Activated CD4-positive, alpha-beta memory T cell treated with anti-CD3 and anti-CD28 coated beads, Interleukin-2, amount 10 ng/mL, durations not matched to agents 7 days and 5 days (primary cell): Measurements from ENCODE around the gene SPPL3. TPM values are rescaled to one million over a fixed set of nuclear protein-coding genes. Genes with fewer than 3 reads are reported as not detected.
"Not testable (repeated sequence)": the region's sequence is repeated elsewhere in the genome, so short reads cannot be mapped to it uniquely, and the experiment has no call there.

ENCODE experiments used
- CTCF ChIA-PET: fragments of 350-600 bp; sonication (Branson Sonifier 250); formaldehyde crosslinking; loops from one replicate; lab custom pipeline; 2021; ENCODE audit warnings: antibody characterized with exemption, inconsistent platforms; lab: Charles Lee
- POLR2A ChIA-PET: fragments of 350-600 bp; sonication (Branson Sonifier 250); formaldehyde crosslinking; loops from one replicate; lab custom pipeline; 2021; ENCODE audit warnings: antibody characterized with exemption; lab: Charles Lee
- DNase-seq: peaks from one replicate; pipeline ENCODE4 v3.0.0-alpha.2; 2020
- H3K27ac Mint-ChIP-seq: one replicate; pipeline ENCODE4 v1.8.0; 2021; ENCODE audit warnings: mild to moderate bottlenecking, mixed read lengths
- H3K27me3 Mint-ChIP-seq: one replicate; pipeline ENCODE4 v1.8.0; 2021; ENCODE audit warnings: mixed read lengths
- H3K36me3 Mint-ChIP-seq: one replicate; pipeline ENCODE4 v1.8.0; 2021; ENCODE audit warnings: low read depth, mixed read lengths
- H3K4me1 Mint-ChIP-seq: one replicate; pipeline ENCODE4 v1.8.0; 2021; ENCODE audit warnings: mixed read lengths
- H3K4me3 Mint-ChIP-seq: one replicate; pipeline ENCODE4 v1.8.0; 2021; ENCODE audit warnings: mild to moderate bottlenecking, mixed read lengths
- H3K9me3 Mint-ChIP-seq: one replicate; pipeline ENCODE4 v1.8.0; 2021; ENCODE audit warnings: mixed read lengths
- total RNA-seq, 2 experiments: library from RNA; stranded (reverse); gene quantifications; one replicate each; pipeline ENCODE4 v1.2.3, GENCODE V29; 2021

Gene SPPL3
- total RNA-seq, 2 experiments from 2014 or later = 32.0 to 32.1 TPM

GRCh38 chr12:120738252-120739030 lies 165.7 kb downstream of the SPPL3 start:
- DNase-seq = no peak
- H3K4me3 Mint-ChIP-seq = no peak overlapping the region
- H3K27ac Mint-ChIP-seq = no peak overlapping the region
- POLR2A ChIA-PET = no interaction called here
- no peaks in the 10 kb centered on the region for H3K9me3 Mint-ChIP-seq
- no peaks in the 10 kb centered on the region for H3K4me1 Mint-ChIP-seq
- no peaks in the 10 kb centered on the region for H3K36me3 Mint-ChIP-seq
- CTCF ChIA-PET = no interaction called here
- H3K27me3 Mint-ChIP-seq = no peaks in the 10 kb centered on the region

DNA sequence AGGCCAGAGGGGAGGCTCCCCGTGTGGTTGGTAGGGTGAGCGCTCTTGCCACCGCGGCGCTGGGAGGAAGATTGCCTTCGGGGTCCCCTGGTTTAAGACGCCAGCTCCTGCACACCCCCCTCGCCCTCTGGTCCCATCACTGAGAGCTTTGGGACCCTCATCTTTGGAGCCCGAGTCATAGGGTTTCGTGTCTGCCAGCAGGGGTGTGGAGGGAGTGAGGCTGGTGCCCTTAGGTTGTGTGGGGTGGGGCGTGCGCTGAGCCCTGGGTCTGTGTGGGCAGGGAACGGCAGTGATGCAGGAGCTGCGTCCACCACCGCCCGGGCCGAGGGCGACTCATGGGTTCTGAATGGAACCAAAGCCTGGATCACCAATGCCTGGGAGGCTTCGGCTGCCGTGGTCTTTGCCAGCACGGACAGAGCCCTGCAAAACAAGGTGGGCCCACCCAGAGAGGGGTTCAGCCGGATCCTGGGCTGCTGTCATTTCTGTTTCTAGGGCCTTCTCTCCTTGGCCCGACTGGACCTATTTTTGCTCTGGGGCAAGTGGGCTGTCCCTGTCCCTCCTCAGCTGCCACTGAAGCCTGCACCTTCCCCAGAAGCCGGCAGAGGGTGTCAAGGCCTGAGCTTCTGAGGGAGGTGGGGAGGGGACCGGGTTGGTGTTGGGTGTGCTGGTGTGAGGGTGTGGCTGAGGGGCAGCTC lies 166.5 kb downstream of the SPPL3 start:
- POLR2A ChIA-PET = no interaction called here
- no peaks in the 10 kb centered on the region for H3K9me3 Mint-ChIP-seq

DNA sequence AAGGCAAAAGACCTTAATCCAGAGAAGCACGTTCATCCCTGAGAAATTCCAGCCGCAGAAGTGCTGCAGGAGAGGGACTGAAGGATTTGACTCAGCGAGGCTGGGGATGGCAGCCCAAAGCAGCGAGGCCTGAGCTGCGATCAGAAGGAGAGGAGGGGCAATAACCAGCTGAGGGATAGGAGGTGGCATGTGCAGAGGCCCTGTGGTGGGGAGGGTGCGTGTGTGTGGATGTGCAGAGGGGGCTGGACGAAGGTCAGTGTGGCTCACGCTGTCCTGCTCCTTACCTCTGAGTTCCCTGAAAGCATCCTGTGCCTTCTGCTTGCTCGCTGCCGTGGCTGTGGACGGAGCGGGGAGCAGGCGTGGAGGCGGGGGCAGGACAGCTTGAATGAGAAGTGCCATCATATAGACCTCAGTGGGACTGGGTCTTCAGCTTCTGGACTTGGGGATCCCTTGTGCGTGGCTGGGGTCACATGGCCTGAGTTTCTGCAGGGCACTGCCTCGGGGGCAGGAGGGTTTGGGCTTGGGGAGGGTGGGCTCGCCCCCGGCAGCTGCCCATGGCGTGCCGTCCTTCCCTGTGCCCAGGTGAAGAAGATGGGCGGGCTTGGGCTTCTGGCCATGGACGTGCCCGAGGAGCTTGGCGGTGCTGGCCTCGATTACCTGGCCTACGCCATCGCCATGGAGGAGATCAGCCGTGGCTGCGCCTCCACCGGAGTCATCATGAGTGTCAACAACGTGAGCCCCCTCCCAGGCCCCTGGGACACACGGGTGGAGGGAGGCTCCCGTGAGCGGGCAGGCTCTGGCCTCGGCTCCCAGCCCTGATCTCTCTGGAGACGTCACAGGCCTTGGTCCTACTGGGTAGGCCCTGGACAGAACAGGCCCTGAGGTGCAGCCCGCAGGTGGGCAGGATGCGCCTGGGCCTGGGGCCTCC lies 167.5 kb downstream of the SPPL3 start:
- Mint-ChIP-seq H3K36me3 (no peaks in the 10 kb centered on the region), H3K4me1 (no peaks in the 10 kb centered on the region), H3K4me3 (no peak overlapping the region), H3K27me3 (no peaks in the 10 kb centered on the region), H3K27ac (no peak overlapping the region), H3K9me3 (no peaks in the 10 kb centered on the region)
- DNase-seq = no peak
- CTCF ChIA-PET = interaction anchor here (0.5 kb wide), 1 partner anchor 235 kb away, joined by 4 read pairs; no protein-coding TSS in a partner anchor
- POLR2A ChIA-PET = no interaction called here

More for the DNA sequence above, 166.5 kb downstream of the SPPL3 start:
- no peak overlapping the region for H3K27ac Mint-ChIP-seq
- DNase-seq = no peak
- H3K4me3 Mint-ChIP-seq = no peak overlapping the region
- CTCF ChIA-PET = no interaction called here
- no peaks in the 10 kb centered on the region for H3K36me3 Mint-ChIP-seq
- no peaks in the 10 kb centered on the region for H3K4me1 Mint-ChIP-seq
- H3K27me3 Mint-ChIP-seq = no peaks in the 10 kb centered on the region

GRCh38 chr12:120735181-120735580 lies 169.0 kb downstream of the SPPL3 start:
- Mint-ChIP-seq H3K9me3 (no peaks in the 10 kb centered on the region), H3K4me1 (peaks cover 2% of the 10 kb centered on the region), H3K36me3 (peaks cover 6% of the 10 kb centered on the region), H3K27me3 (no peaks in the 10 kb centered on the region), H3K4me3 (no peak overlapping the region), H3K27ac (no peak overlapping the region)
- DNase-seq = no peak
- ChIA-PET POLR2A (no interaction called here), CTCF (no interaction called here)

GRCh38 chr12:120734210-120734609 lies 169.9 kb downstream of the SPPL3 start:
- ChIA-PET POLR2A (no interaction called here), CTCF (no interaction called here)
- Mint-ChIP-seq H3K4me1 (peaks cover 2% of the 10 kb centered on the region), H3K27me3 (no peaks in the 10 kb centered on the region), H3K27ac (no peak overlapping the region), H3K36me3 (peaks cover 15% of the 10 kb centered on the region), H3K4me3 (no peak overlapping the region), H3K9me3 (no peaks in the 10 kb centered on the region)
- no peak for DNase-seq

DNA sequence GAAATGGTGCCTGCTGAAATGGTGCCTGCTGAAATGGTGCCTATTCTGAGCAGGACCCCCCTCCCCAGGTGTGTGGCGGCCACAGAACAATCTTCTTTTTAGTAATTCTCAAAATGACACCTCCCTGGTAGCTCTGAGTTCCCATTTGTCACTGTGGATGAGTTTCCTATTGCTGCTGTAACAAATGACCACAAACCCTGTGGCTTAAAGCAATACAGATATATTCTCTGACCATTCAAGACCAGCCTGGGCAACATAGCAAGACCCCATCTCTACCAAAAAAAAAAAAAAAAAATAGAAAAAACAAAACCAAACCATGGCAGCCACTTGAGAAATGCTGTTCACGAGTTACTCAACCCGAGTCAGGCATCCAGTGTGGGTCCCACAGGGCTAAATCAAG lies 170.6 kb downstream of the SPPL3 start:
- Mint-ChIP-seq H3K4me1 (peaks cover 2% of the 10 kb centered on the region), H3K27ac (no peak overlapping the region), H3K4me3 (no peak overlapping the region), H3K36me3 (peaks cover 15% of the 10 kb centered on the region), H3K9me3 (no peaks in the 10 kb centered on the region), H3K27me3 (no peaks in the 10 kb centered on the region)
- POLR2A ChIA-PET = no interaction called here
- CTCF ChIA-PET = no interaction called here
- DNase-seq = no peak

DNA sequence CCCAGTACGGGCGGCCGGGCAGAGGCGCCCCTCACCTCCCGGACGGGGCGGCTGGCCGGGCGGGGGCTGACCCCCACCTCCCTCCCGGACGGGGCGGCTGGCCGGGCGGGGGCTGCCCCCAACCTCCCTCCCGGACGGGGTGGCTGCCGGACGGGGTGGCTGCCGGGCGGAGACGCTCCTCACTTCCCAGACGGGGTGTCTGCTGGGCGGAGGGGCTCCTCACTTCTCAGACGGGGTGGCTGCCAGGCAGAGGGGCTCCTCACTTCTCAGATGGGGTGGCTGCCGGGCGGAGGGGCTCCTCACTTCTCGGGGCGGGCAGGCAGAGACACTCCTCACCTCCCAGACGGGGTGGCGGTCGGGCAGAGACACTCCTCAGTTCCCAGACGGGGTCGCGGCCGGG lies 172.0 kb downstream of the SPPL3 start:
- DNase-seq, H3K4me3 Mint-ChIP-seq, CTCF ChIA-PET, H3K27ac Mint-ChIP-seq, POLR2A ChIA-PET, H3K9me3 Mint-ChIP-seq, H3K4me1 Mint-ChIP-seq, H3K27me3 Mint-ChIP-seq: not testable (repeated sequence)
- peaks cover 15% of the 10 kb centered on the region for H3K36me3 Mint-ChIP-seq

- Mint-ChIP-seq H3K4me3 (no peak overlapping the region), H3K36me3 (peaks cover 31% of the 10 kb centered on the region), H3K27ac (no peak overlapping the region), H3K4me1 (peaks cover 17% of the 10 kb centered on the region), H3K27me3 (no peaks in the 10 kb centered on the region), H3K9me3 (no peaks in the 10 kb centered on the region)
- CTCF ChIA-PET = no interaction called here
- POLR2A ChIA-PET = no interaction called here
- no peak for DNase-seq
Measured at GRCh38 chr12:120726961-120727360, 177.2 kb downstream of the SPPL3 start.

DNA sequence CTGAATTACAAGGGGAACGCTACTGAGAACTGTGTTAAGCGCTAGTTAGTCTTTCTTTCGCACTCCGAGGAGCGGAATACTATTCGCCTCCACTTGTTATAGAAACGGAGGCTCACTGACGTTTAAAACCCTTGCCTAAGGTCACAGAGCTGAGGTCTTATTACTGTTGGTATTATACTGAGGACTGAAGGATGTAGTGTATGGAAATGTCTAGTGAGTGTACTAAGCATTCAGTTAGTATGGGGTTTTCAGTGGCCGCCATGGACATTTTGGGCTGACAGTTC lies 177.7 kb downstream of the SPPL3 start:
- POLR2A ChIA-PET = no interaction called here
- Mint-ChIP-seq H3K27ac (no peak overlapping the region), H3K9me3 (no peaks in the 10 kb centered on the region), H3K4me3 (peak overlapping the region; percentile 91), H3K27me3 (no peaks in the 10 kb centered on the region), H3K4me1 (peaks cover 17% of the 10 kb centered on the region), H3K36me3 (peaks cover 32% of the 10 kb centered on the region)
- DNase-seq = no peak
- CTCF ChIA-PET = no interaction called here

DNA sequence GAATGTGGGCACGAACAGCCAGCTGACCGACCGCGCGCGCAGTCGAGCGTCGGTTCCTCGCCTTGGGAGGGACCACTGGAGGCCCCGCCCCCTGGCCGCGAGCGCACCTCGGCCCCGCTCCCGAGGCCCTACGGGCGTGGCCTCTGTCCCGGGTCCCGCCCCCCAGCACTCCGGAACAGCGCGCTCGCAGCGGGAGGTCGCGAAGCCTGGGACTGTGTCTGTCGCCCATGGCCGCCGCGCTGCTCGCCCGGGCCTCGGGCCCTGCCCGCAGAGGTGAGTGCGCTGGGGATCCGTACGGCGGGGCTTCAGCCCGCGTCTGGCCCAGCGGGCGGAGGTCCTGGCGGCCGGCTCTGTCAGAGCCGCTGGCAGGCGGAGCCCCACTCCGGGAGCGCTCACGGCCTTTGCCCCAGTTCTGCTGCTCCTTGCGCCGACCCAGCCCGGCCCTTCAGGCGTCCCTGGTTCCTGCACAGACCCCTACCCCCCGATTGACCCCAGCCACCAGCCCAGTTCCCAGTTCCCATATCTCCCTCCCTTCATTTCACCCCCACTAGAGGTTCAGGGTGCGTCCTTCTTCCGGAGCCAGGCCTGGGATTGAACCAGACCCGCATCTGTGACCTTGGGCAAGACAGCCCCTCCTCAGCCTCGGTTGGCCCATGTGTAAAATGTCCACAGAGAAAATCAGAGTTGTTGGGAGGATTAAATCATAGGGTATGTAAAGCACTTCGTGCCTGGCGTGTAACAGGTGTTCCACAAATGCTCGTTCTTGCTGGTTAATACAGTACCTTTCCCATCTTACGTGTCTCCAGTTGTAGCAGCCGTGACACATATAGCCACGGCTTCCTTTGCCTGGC lies 178.3 kb downstream of the SPPL3 start, which contains the start of gene ACADS:
Gene ACADS (plus strand): TSS at position 168 of the 851 bp plus-strand sequence. CDS start 60 bp downstream, at position 228.
- peak within 1 kb of the TSS; percentile 54 for H3K27ac Mint-ChIP-seq
- peak within 1 kb of the TSS; percentile 91 for H3K4me3 Mint-ChIP-seq
- H3K4me1 Mint-ChIP-seq = peaks cover 17% of the 10 kb centered on the region
- H3K9me3 Mint-ChIP-seq = no peaks in the 10 kb centered on the region
- peak; percentile 91 for DNase-seq
- ChIA-PET CTCF (interaction anchor here (1.3 kb wide), 1 partner anchor 76 kb away, joined by 3 read pairs; no protein-coding TSS in a partner anchor), POLR2A (interaction anchor here (1.0 to 1.2 kb wide), 5 partner anchors 15 to 160 kb away, joined by 3 to 7 read pairs (median 3); no protein-coding TSS in a partner anchor)
- H3K27me3 Mint-ChIP-seq = no peaks in the 10 kb centered on the region
- peaks cover 36% of the 10 kb centered on the region for H3K36me3 Mint-ChIP-seq

- peaks cover 35% of the 10 kb centered on the region for H3K36me3 Mint-ChIP-seq
- peak overlapping the region; percentile 38 for H3K4me3 Mint-ChIP-seq
- no peak for DNase-seq
- H3K4me1 Mint-ChIP-seq = peaks cover 18% of the 10 kb centered on the region
- ChIA-PET CTCF (interaction anchor here (1.3 kb wide), 1 partner anchor 76 kb away, joined by 3 read pairs; no protein-coding TSS in a partner anchor), POLR2A (interaction anchor here (1.0 to 1.2 kb wide), 5 partner anchors 14 to 161 kb away, joined by 3 to 7 read pairs (median 3); no protein-coding TSS in a partner anchor)
- no peaks in the 10 kb centered on the region for H3K9me3 Mint-ChIP-seq
- no peaks in the 10 kb centered on the region for H3K27me3 Mint-ChIP-seq
- no peak overlapping the region for H3K27ac Mint-ChIP-seq
Measured at GRCh38 chr12:120725151-120725658, 179.0 kb downstream of the SPPL3 start.

DNA sequence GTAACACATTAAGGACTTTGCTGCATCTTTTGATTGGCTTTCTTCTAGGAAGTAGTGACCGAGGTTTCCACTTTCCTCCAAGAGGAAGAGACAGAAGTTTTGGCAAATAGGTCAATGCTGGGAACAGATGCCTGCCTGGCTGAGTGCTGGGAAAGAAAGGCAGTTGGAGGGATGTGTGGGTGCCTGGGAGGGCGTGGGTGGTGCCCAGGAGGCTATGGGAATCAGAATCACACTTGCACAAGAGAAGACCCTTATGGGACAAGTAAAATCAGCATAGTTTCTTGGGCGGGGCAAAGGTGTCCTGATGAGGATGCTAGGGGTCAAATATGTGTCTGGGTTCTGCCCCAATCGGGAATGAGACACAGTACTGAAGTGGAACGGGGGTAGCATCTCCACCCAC lies 179.4 kb downstream of the SPPL3 start:
- no peak overlapping the region for H3K27ac Mint-ChIP-seq
- CTCF ChIA-PET = interaction anchor here (1.3 kb wide), 1 partner anchor 75 kb away, joined by 3 read pairs; no protein-coding TSS in a partner anchor

More for the DNA sequence above, 179.4 kb downstream of the SPPL3 start:
- peaks cover 18% of the 10 kb centered on the region for H3K4me1 Mint-ChIP-seq
- peaks cover 35% of the 10 kb centered on the region for H3K36me3 Mint-ChIP-seq
- H3K27me3 Mint-ChIP-seq = no peaks in the 10 kb centered on the region
- no peaks in the 10 kb centered on the region for H3K9me3 Mint-ChIP-seq
- peak overlapping the region; percentile 38 for H3K4me3 Mint-ChIP-seq
- POLR2A ChIA-PET = interaction anchor here (1.0 to 1.2 kb wide), 4 partner anchors 16 to 161 kb away, joined by 3 to 7 read pairs (median 4); no protein-coding TSS in a partner anchor
- DNase-seq = no peak
